HG03159 (cell line): Measurements from ENCODE around the gene EFTUD2.
A peak's percentile ranks its signal among the peaks of the same experiment; 100 is the strongest.
"Not testable (repeated sequence)": the region's sequence is repeated elsewhere in the genome, so short reads cannot be mapped to it uniquely, and the experiment has no call there.

Experiments
- ATAC-seq: cut with Tn5 transposase; IDR thresholded peaks from one replicate; pipeline ENCODE4 v1.9.1; 2021; ENCODE audit warnings: mild to moderate bottlenecking, moderate library complexity; ENCODE audit not compliant: unreplicated experiment

The EFTUD2 gene

DNA sequence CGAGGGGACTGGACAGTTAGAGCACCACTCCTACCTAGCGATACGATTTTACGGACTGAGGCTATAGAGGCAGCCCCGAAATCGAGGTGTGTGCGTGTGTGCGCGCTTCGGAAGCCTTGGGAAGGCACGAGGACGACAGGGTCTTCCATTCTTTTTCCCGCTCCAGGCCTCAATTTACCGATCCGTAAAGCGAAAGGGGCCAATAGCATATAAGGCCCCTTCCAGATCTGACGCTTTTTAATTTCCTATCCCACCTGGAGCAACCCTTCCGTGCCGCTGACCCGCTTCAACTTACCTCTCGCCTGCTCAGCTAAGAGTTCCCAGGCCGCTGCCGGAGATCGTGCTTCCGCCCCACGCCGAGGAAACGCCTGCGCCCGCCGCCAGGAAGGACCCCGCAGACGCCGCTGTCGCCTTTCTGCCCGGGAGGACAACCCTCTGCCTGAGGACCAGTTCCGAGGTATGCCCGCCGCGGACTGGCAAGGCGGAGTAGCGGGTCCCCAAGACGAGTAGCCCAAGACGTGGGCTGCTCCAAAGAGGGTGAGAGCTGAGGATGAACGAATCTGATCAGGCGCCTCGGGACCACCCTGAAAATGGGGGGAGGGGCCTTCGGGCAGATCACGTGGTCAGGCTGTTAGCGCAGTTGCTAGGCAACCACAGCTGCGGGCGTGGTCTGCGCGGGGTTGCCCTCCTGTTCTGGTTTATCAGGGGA lies at the start of gene EFTUD2:
TSS of gene EFTUD2 (minus strand) at position 372 of the 709 bp plus-strand sequence. CDS start 4,924 bp downstream, outside the sequence.
- ATAC-seq = peak; percentile 77

GRCh38 chr17:44948315-44948795 lies 49.1 kb upstream of the EFTUD2 start:
- ATAC-seq = no peak

DNA sequence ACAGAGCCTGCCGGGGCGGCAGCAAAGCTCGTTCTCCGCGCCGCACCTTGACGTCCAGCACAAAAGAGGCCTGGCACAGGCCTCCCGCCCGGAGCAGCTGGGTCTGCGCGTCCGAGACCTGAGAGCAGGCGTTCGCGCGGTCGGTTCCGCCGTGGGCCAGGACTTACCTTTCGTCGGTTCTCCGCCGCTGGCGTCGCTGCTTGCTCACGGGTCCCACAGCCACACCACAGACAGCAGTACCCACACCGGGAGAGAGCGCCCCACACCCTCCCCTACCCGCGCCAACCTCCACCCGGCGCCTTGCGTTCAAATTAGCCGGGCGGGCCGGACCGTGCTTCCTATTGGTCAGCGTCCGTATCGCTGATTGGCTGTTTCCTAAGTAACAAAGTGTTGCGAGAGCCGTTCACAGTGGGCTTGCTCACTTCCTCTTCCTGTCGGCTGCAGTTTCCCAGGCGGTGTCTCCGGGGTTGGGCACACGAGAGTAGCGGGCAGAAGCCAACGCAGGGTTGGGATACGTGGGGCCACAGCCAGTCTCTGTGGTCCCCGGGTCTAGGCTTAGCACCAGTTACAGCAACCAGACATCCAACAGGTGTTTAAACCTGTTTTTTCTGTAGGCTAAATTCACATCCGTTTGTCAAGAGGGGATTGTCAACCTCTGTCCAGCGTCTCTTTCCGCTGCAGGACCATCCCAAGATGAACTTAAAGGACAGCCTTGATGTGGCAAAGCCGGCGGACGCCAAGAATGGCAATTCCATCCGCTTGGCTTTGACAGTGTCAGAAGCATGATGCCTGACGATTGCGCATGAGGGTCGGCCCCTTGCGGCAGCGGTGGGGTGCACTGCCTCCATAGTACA lies 48.4 kb upstream of the EFTUD2 start, which contains the start of gene KIF18B:
TSS of gene KIF18B (minus strand) at position 313 of the 854 bp plus-strand sequence. CDS start 11,429 bp downstream, outside the sequence.
- ATAC-seq = peak; percentile 85

- not testable (repeated sequence) for ATAC-seq
Measured at GRCh38 chr17:44945652-44946051, 46.4 kb upstream of the EFTUD2 start.

DNA sequence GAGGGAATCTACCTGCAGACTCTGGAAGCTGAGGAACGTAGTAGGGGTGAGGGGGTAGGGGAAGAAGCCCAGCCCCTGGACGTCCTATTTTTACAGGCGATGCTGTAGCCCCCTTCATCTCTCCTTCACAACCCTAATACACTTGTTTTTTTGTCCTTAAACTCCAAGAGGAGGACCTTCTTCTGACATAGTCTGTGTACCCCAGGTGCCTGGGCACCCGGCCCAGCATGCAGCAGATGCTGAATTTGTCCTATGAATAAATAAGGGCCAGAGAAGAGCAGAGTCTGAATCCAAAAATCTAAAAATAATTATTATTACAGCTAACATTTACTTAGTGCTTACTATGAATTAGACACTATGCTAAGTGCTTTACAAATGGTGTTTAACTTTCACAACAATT lies 43.2 kb upstream of the EFTUD2 start:
- ATAC-seq = no peak

GRCh38 chr17:44941712-44942331 lies 42.6 kb upstream of the EFTUD2 start:
- no peak for ATAC-seq

DNA sequence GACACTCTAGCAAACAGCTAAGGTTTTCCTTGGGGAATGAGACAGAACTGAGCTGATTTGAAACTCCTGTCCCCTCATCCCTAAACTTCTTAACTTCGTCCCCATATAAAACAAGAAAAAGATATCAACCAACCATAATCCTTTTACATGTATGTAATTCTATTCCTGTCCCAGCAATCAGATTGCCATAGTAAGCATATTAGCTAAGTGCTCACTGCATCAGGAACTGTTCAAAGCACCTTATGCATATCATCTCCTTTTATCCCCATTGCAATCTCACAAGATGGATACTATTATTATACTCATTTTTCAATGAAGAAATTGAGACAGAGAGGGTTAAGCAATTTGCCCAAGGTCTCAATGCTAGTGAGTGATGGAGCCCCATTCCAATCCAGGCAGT lies 41.5 kb upstream of the EFTUD2 start:
- ATAC-seq = no peak

GRCh38 chr17:44940317-44940716 lies 41.1 kb upstream of the EFTUD2 start:
- ATAC-seq = no peak

- no peak for ATAC-seq
Measured at GRCh38 chr17:44935116-44935515, 35.9 kb upstream of the EFTUD2 start.

DNA sequence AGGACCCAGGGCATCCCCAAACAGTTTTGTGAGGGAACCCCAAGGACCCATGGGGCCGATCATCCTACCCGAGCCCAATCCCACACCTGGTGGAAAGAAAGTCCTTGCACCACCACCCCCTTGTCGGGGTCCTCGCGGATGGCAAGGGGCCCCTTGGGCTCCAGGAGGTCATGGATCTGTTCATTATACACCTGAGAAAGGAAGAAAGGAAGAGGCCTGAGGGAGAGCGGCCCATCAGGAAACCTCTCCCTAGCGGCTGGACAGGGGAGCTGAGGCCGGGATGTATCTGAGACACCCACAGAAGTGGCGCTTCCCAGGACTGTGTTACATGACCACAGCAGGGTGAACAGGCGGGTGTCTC lies 35.5 kb upstream of the EFTUD2 start:
- ATAC-seq = no peak

DNA sequence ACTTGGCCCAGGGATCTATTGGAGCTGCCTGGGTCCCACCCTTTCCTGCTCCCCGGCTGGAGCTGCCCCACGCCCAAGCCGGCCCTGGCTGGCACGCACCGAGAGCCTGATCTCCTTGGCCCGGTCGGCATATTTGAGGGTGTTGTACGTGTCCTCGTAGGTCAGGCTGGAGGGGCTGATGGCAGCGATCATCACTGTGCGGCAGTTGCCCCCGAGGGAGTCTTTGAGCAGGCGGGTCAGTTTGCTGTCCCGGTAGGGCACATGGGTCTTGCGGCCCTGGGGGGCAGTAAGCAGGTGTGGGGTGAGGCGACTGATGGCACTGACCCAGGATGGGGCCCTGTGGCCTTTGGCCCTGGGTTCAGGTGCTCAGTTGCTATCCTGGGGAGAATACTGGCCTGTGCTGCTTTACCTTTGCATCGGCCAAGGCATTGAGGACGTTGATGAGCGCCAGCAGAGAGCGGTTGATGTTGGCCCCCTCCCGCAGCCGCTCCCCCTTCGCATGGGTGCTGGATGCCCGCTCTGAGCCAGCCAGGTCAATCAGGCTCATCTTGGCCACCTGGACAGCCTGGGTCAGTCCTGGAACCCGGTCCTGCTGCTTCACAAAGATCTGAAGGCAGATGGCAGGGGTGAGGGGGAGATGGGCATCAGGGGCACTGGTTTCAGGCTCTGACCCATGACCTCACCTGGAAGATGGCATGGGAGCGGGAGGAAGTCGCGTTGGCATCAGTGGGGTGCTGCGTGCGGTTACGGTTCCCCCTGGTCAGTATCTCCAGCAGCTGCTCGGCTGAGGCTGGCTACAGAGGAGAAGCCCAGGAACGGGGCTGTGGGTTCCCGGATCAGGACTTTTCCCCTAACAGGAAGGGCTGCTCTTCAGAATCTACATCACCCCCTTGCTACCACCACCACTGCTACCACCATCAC lies 34.8 kb upstream of the EFTUD2 start:
- ATAC-seq = no peak

GRCh38 chr17:44932787-44933097 lies 33.5 kb upstream of the EFTUD2 start:
- ATAC-seq = no peak

- no peak for ATAC-seq
Measured at GRCh38 chr17:44932096-44932786, 33.0 kb upstream of the EFTUD2 start.

- no peak for ATAC-seq
Measured at GRCh38 chr17:44931376-44931775, 32.1 kb upstream of the EFTUD2 start.

DNA sequence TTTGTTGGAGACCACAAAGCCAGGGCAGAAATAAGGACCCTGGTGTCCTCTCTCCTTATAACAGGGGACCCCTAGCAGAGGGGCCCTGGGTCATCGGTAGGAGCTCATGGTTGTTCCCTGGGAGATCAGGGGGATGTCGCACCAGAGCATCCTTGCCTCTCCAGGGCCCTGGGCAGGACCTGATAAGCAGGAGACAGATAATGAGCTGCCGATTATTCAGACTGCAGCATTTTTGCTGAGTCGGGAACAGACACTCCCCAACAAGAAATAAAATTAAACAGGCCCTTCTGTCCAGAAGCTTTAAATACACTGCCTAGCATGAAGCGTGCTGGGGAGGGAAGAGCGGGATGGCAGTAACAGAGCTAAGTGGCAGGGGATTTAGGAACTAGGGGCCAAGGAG lies 31.4 kb upstream of the EFTUD2 start:
- ATAC-seq = no peak

DNA sequence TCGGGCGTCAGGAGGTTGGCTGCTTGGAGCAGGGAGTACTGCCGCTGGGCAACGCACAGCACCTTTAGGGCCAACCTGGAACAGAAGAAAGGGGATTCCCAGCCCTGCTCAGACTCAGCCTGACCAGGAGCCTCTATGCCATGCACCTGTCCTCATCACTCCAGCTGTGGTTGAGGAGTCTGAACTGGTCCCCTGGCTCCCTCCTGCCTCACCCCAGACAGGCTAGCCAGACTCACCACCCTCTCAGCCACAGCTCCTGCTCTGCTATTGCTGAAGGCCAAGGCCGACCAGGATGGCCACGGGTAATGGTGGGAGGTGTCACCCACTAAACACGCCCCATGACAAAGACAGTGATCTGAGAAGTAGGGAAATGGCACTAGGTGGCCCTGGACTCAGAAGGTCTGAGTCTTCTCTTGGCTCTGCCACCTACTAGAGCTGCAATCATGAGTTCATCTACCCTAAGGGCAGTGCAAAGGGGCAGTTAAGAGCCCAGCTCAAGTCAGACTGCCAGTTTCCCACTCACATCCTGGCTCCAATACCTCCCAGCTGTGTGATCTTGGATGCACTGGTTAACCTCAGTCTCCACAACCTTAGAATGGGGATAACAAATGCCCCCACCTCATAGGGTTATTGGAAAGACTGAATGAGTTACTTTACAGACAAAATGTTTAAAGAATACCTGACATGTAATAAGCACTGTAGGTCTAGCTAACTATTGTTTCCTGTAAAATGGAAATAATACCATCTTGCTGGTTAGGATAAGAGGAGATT lies 29.9 kb upstream of the EFTUD2 start:
- no peak for ATAC-seq

GRCh38 chr17:44928136-44928535 lies 28.9 kb upstream of the EFTUD2 start:
- ATAC-seq = no peak

- ATAC-seq = no peak
Measured at GRCh38 chr17:44927696-44928095, 28.5 kb upstream of the EFTUD2 start.

DNA sequence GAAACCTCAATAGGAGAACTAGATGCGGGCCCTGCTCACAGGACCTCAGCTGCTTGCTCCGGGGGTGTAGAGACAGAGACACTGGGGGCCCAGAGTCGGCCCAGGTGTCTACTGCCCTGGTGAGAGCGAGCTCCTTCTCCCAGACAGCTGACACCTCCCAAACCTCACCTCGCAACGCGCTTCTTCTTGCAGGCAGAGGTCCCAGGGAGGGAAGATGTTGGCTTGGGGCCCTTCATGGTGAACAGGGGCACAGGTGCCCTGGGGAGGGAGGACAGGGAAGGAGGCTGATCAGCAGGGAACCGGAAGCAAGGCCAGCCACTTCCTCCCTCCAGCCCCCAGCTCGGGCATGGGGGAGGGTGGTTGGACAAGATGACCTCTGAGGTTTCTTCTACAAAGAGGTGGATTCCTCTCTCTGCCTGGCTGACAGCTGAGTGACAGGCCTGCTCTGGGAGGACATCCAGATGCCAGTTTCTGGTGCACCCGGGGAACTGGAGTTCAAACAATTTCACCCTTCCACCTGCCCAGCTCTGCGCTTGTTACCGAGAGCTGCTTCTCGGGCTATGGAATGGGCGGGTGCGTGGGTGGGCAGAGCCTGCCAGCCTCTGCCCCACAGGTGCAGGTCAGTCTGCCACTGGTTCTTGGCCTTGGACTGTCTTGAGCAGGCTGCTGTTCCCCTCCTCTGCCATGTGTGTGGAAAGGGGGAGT lies 27.7 kb upstream of the EFTUD2 start:
- no peak for ATAC-seq
